ENCODE results near the gene TNS1.

- no peak for TF ChIP-seq CTCF (IDR thresholded peaks at IDR 0.05)
- TF ChIP-seq POLR2AphosphoS5 (IDR thresholded peaks at IDR 0.05; ENCODE audit: low read depth, low read length) = no peak
- TF ChIP-seq REST (IDR thresholded peaks at IDR 0.05; ENCODE audit: insufficient read depth in 1 of 2, low read depth in 2 of 2, low read length in 1 of 2) = no peak
- no peak for TF ChIP-seq SIN3A (IDR thresholded peaks at IDR 0.05; ENCODE audit: borderline replicate concordance, insufficient read depth, low read depth, low read length)
These were observed 31.6 kb downstream of the TNS1 start for GRCh38 chr2:217971166-217971565.

All from Panc1 (cell line).